NOMO-1 treated with DMSO at 0.1 percent for 48 hours (cell line): ENCODE data around the gene KRT31.
"Not testable (repeated sequence)": the region's sequence is repeated elsewhere in the genome, so short reads cannot be mapped to it uniquely, and the experiment has no call there.

Experiments
- DNase-seq: peaks from one replicate; lab custom pipeline; 2025; ENCODE audit not compliant: unreplicated experiment; lab: John Stamatoyannopoulos, UW

The KRT31 gene

GRCh38 chr17:41418116-41418860 lies 20.9 kb upstream of the KRT31 start:
- no peak for DNase-seq

GRCh38 chr17:41417576-41418015 lies 20.2 kb upstream of the KRT31 start:
- DNase-seq = peak; percentile 45

DNA sequence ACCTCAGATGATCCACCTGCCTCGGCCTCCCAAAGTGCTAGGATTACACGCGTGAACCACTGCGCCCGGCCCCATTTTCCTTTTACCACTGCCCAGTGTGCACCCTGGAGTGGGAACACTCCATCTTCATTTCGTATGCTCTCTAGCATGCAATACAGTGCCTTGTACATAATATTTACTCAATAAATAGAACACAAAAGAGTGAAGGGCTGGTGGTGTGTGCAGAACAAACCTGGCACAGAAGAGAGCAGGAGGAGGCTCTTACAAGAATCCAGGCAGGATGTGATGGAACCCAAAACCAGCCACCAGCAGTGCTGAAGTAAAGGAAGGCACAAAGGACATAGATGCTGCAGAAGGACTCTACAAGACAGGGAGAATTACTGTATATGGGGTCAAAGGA lies 19.7 kb upstream of the KRT31 start:
- no peak for DNase-seq

GRCh38 chr17:41416479-41416878 lies 19.1 kb upstream of the KRT31 start:
- DNase-seq = no peak

- no peak for DNase-seq
Measured at GRCh38 chr17:41415833-41416335, 18.5 kb upstream of the KRT31 start.

DNA sequence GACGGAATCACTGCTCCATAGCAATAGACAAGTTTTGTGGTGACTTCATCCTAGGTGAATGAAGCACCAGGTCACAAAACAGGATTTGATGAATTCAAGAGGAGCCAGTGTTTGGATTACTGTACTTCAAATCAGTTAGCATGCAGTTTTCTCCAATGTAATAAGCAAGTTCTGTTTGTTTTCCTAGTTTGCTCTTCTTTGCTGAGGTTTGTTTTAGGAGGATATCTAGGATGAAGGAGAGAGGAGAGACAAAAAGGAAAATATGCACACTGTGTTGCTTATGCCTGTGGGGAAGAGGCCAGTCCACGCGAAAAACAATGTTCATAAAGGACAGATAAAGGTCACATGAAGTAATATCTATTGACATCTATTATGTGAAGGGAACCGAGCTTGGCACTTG lies 18.0 kb upstream of the KRT31 start:
- DNase-seq = no peak

GRCh38 chr17:41413982-41414381 lies 16.6 kb upstream of the KRT31 start:
- no peak for DNase-seq

GRCh38 chr17:41413353-41413957 lies 16.0 kb upstream of the KRT31 start:
- DNase-seq = no peak

GRCh38 chr17:41411072-41411840 lies 13.8 kb upstream of the KRT31 start:
- no peak for DNase-seq

DNA sequence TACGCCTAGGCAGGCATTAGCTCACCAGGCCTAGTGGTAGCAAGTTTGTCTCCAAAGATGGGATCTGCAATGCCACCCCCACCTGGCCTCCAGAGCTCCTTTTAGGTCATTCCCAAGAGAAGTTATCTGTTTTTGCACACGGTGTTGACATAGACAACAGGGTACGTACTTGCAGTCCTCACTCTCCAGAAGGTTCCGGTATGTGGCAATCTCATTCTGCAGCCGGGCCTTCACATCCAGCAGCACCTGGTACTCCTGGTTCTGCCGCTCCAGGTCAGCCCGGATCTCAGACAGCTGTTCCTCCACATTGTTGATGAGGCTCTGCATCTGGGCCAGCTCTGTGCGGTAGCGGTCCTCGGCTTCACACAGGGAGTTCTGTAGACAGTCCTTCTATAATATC lies 9.8 kb upstream of the KRT31 start:
- no peak for DNase-seq

- DNase-seq = no peak
Measured at GRCh38 chr17:41406205-41406604, 8.8 kb upstream of the KRT31 start.

DNA sequence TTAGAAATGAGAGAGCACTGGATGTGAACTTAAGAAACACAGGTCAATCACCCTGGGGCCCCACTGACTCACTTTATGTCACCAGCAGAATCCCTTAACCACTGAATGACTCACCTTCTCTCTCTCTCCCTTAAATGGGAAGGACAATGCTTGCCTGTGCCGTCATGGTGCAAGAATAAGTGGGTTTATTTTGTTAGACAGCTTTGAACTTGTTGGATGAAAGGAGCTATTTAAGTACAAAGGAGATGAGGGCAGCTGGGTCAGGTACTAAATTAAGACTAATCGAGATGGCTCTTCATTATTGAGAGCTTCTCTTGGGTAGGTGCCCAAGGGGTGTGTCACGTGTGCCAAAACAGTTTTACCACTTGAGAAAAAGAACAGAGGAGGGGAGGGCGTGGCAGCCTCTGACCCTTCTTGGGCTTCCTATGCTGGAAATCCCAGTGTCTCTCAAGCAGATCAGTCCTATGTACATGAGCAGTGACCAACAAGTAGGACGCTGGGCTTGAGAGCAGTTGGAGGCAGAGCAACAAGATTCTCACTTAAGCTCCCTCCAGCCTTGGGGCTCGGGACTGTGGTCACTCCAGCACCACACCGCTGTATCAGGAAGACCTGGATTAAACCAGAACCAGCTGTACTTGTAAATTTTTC lies 6.7 kb upstream of the KRT31 start:
- DNase-seq = peak; percentile 98

- no peak for DNase-seq
Measured at GRCh38 chr17:41403404-41404023, 6.1 kb upstream of the KRT31 start.

DNA sequence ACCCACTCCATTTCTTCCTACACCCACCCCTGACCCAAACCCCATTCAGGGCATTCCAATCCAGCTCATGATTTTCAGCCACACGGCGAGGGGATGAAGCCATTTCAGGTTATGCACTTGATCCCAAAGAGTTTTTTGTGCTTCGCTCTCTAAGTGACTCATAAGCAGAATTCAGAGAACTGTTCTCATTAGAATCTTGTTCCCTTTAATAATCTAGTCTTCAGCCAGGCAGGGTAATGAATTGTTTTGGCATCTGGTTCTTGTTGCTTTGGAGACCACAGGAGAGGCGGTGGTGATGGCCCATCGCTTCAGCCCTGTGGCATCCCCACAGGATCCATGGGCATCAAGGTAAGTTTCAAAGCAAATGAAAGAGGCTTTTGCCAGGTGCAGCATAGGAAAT lies 4.8 kb upstream of the KRT31 start:
- DNase-seq = no peak

DNA sequence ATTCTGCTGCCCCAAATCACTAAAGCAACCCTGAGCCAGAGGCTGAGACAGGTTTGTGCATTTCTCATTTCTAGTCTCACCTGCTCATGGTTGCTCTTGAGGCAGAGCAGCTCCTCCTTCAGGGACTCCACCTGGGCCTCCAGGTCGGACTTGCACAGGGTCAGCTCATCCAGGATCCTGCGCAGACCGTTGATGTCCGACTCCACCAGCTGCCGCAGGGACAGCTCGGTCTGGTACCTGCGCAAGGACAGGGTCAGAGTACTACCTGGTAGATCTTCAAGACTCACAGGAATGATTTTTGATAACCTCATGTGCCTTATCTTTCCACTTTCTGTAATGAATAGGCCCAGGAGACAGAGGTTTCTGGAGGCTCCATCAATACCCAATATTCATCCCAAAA lies 1.1 kb downstream of the KRT31 start:
- DNase-seq = no peak

GRCh38 chr17:41395611-41396010 lies 1.8 kb downstream of the KRT31 start:
- no peak for DNase-seq

DNA sequence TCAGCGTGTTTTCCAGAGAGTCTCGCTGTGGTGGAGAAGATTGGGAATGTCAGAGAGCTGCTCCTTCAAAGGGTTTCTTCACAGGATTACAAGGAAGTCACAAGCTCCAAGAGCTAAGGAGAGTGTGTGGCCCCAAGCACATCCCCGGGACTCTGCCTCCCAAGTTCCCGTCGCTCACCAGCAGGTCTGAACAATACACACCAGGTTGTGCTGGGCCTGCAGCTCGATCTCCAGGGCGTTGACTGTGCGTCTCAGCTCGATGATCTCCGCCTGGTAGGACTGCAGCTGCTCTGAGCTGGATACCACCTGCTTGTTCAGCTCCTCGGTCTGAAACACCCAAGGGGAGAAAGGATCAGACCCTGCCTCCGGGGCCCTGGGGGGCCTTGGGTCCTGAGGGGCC lies 2.4 kb downstream of the KRT31 start:
- not testable (repeated sequence) for DNase-seq

- DNase-seq = no peak
Measured at GRCh38 chr17:41394254-41394996, 3.0 kb downstream of the KRT31 start.

- no peak for DNase-seq
Measured at GRCh38 chr17:41393826-41394225, 3.6 kb downstream of the KRT31 start.

GRCh38 chr17:41393294-41393693 lies 4.1 kb downstream of the KRT31 start:
- no peak for DNase-seq
